ENCODE data around the gene TMEM132D. TPM values are rescaled to one million over a fixed set of nuclear protein-coding genes. Genes with fewer than 3 reads are reported as not detected.

The TMEM132D gene
- total and polyA plus RNA-seq, 7 donors, result 0.01 TPM; not detected in 6

- intact Hi-C loops (cut with DNase I), result no loop called here
- Histone ChIP-seq H3K4me3 (no peak overlapping the region), H3K4me1 (no peaks in the 10 kb centered on the region), H3K36me3 (ENCODE audit: insufficient read depth in 1 of 2, low read depth in 1 of 2) (no peaks in the 10 kb centered on the region), H3K27ac (no peak overlapping the region), H3K27me3 (ENCODE audit: insufficient read depth in 3 of 3, low read length in 2 of 3) (no peaks in the 10 kb centered on the region), H3K9me3 (no peaks in the 10 kb centered on the region)
- no peak for DNase-seq
- WGBS, 3 donors, result 72 to 78% (median 75%) methylated on average over 21 of the region's 21 CpGs
- ATAC-seq, result no peak
- no peak for TF ChIP-seq CTCF (IDR thresholded peaks at IDR 0.05)
Observed at GRCh38 chr12:129840145-129840884, 63.5 kb downstream of the TMEM132D start.

DNA sequence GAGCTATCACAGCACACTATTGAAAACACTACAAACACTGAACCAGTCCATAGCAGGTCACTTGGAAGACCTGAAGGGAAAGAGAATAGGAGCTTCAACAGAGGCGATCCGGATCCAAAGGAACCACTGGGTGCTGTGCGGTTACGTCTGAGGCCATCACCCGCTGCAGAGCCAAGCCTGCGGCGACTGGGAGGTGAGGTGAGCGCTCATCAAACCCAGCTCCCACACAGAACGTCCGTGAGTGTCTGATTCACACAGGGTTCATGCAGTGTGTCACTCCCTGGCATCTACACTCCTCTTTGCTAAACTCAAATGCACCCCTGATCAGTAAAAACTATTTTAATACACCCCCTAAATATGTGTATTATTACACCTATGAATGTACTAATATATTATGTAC, 64.1 kb downstream of the TMEM132D start:
- intact Hi-C loops (cut with DNase I), result no loop called here
- H3K36me3 ChIP-seq (ENCODE audit: insufficient read depth in 1 of 2, low read depth in 1 of 2), result no peaks in the 10 kb centered on the region
- ATAC-seq, result no peak
- 87 to 92% (median 87%) methylated on average over 10 of the region's 10 CpGs for WGBS, 3 donors
- H3K4me3 ChIP-seq, result no peak overlapping the region
- H3K27me3 ChIP-seq (ENCODE audit: insufficient read depth in 3 of 3, low read length in 2 of 3), result no peaks in the 10 kb centered on the region
- TF ChIP-seq CTCF (IDR thresholded peaks at IDR 0.05), result no peak
- no peaks in the 10 kb centered on the region for H3K9me3 ChIP-seq
- H3K4me1 ChIP-seq, result no peaks in the 10 kb centered on the region
- no peak overlapping the region for H3K27ac ChIP-seq
- DNase-seq, result no peak

DNA sequence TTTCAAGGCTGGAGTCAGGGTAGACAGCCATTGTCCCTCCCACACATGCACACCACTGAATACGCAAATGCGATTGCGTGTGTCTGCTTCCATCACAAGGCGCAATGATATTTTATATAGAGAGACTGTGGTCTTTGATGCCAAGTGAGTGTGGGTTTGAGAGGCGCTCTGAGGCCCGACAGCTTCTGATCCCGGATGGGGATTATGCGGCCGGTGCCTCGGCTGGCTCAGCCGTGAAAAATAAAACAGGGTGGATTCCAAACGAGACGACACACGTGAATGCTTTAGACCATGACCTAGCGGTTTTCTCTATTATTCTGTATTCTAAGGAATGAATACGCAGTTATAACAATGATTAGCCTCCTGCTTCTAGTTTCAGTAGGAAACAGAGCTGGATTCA, 72.5 kb downstream of the TMEM132D start:
- 59 to 65% (median 60%) methylated on average over 16 of the region's 16 CpGs for WGBS, 3 donors

GRCh38 chr12:129830796-129831195, 73.0 kb downstream of the TMEM132D start:
- 26 to 32% (median 27%) methylated on average over 4 of the region's 4 CpGs for WGBS, 3 donors

More for the DNA sequence above, 72.5 kb downstream of the TMEM132D start:
- Histone ChIP-seq H3K27me3 (ENCODE audit: insufficient read depth in 3 of 3, low read length in 2 of 3) (peaks cover 0 to 2% (median 0%) of the 10 kb centered on the region in 3 donors), H3K36me3 (ENCODE audit: insufficient read depth in 1 of 2, low read depth in 1 of 2) (no peaks in the 10 kb centered on the region), H3K9me3 (no peaks in the 10 kb centered on the region), H3K4me3 (no peak overlapping the region), H3K27ac (no peak overlapping the region), H3K4me1 (no peaks in the 10 kb centered on the region)
- intact Hi-C loops (cut with DNase I), result no loop called here
- DNase-seq (no peak), ATAC-seq (no peak)
- no peak for TF ChIP-seq CTCF (IDR thresholded peaks at IDR 0.05)

More at GRCh38 chr12:129830796-129831195, 73.0 kb downstream of the TMEM132D start:
- H3K9me3 ChIP-seq, result no peaks in the 10 kb centered on the region
- H3K36me3 ChIP-seq (ENCODE audit: insufficient read depth in 1 of 2, low read depth in 1 of 2), result no peaks in the 10 kb centered on the region
- no peak for TF ChIP-seq CTCF (IDR thresholded peaks at IDR 0.05)
- H3K27ac ChIP-seq, result no peak overlapping the region
- ATAC-seq (no peak), DNase-seq (no peak)
- peaks cover 0 to 3% (median 0%) of the 10 kb centered on the region in 3 donors for H3K27me3 ChIP-seq (ENCODE audit: insufficient read depth in 3 of 3, low read length in 2 of 3)
- H3K4me1 ChIP-seq, result no peaks in the 10 kb centered on the region
- H3K4me3 ChIP-seq, result no peak overlapping the region
- intact Hi-C loops (cut with DNase I), result no loop called here

Data from psoas muscle (tissue), 8 donors.